WI38 (cell line): ENCODE measurements around the gene GAB1.
A peak's percentile ranks its signal among the peaks of the same experiment; 100 is the strongest.

Experiments
- H3K4me3 ChIP-seq: 2 replicates; pipeline ENCODE4 v1.5.1; 2011; ENCODE audit warnings: low read depth, mild to moderate bottlenecking, control low read depth, low read length
- CTCF ChIP-seq: IDR thresholded peaks from 2 replicates; pipeline ENCODE4 v1.5.1; 2012; ENCODE audit warnings: low read depth, mild to moderate bottlenecking, control low read depth, low read length

The GAB1 gene

GRCh38 chr4:143389579-143390195 lies 53.0 kb downstream of the GAB1 start:
- TF ChIP-seq CTCF, result no peak
- no peak overlapping the region for H3K4me3 ChIP-seq

DNA sequence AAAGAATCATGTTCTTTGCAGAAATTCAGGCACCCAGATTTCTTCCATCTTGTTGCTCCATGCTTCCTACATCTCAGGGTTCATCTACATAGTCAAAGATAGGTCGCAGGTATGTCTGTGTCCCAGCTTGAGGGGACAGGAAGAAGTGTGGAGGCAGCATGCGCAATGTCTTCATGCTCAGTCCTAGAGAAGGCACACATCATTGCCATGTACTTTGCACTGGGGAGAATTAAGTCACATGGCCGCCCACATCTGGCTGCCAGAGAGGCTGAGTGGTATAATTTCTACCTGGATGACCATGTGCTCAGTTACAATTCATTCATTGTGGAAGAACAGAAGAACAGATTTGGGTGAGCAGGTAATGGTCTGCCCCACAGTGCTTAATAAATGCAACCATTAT lies 54.1 kb downstream of the GAB1 start:
- TF ChIP-seq CTCF, result no peak

DNA sequence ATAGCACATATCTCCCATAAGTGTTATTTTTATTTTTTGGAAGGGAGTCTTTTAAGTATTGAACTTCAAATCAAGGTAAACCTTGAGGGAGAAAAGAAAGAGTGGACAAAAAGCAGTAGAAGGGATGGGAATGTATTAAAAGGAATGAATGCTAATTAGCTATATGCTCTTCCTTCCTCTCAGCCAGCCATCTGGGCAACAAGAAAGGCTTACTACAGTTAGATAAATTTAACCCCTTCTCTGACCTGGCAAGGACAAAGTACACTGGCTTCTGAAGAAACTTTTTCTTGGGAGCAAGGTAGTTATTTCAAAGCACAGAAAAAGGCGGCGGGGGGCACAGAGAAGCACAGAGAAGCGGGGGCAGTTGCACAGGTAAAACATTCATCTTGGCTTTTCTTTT lies 54.6 kb downstream of the GAB1 start:
- H3K4me3 ChIP-seq, result no peak overlapping the region
- no peak for TF ChIP-seq CTCF

More for the DNA sequence above, 54.1 kb downstream of the GAB1 start:
- no peak overlapping the region for H3K4me3 ChIP-seq

DNA sequence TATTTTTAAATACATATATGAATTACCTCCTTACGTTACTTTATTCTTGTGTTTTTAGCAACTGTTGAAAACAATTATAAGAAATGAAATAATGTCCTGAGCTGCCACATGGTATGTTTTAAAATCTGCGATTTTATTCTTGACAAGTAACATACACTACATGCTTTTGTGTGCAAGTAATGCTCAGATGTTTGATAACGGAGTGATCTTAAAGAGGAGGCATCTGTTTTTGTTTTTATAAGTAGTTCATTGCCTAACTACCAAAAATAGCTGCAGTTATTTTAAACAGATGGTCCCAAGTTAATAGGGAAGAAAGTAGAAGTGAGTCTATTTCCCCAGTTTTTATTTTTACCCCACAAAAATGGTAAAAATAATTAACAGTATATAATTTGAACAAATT lies 55.2 kb downstream of the GAB1 start:
- no peak for TF ChIP-seq CTCF
- H3K4me3 ChIP-seq, result no peak overlapping the region

GRCh38 chr4:143393195-143393594 lies 56.5 kb downstream of the GAB1 start:
- H3K4me3 ChIP-seq, result no peak overlapping the region
- no peak for TF ChIP-seq CTCF

GRCh38 chr4:143394739-143395453 lies 58.2 kb downstream of the GAB1 start:
- TF ChIP-seq CTCF, result no peak

GRCh38 chr4:143396695-143397094 lies 60.0 kb downstream of the GAB1 start:
- TF ChIP-seq CTCF, result peak; percentile 35; the same call in 1 of the 2 replicates
- no peak overlapping the region for H3K4me3 ChIP-seq

More at GRCh38 chr4:143394739-143395453, 58.2 kb downstream of the GAB1 start:
- no peak overlapping the region for H3K4me3 ChIP-seq
